HepG2 (cell line): ENCODE results near the gene FAM53B.

Experiments used
- ADNP ChIP-seq: sonication (generic); formaldehyde crosslinking; IDR thresholded peaks from 2 replicates; pipeline ENCODE4 v1.4.0; 2020; ENCODE audit warnings: missing genetic modification reagents
- ATF5 ChIP-seq: sonication (generic); formaldehyde crosslinking; IDR thresholded peaks from 2 replicates; pipeline ENCODE4 v1.4.0; 2020; ENCODE audit warnings: mild to moderate bottlenecking, low read depth, missing genetic modification reagents
- CC2D1A ChIP-seq: sonication (generic); formaldehyde crosslinking; IDR thresholded peaks from 2 replicates; pipeline ENCODE4 v1.8.1; 2023; ENCODE audit warnings: mild to moderate bottlenecking, missing genetic modification reagents
- KDM6A ChIP-seq: IDR thresholded peaks from 2 replicates; pipeline ENCODE4 v1.6.1; 2016; ENCODE audit warnings: low read depth
- NR1H2 ChIP-seq: sonication (generic); formaldehyde crosslinking; IDR thresholded peaks from 2 replicates; pipeline ENCODE4 v1.8.1; 2022; ENCODE audit warnings: low read depth, missing genetic modification reagents, borderline replicate concordance
- REST ChIP-seq, 2 experiments: IDR thresholded peaks; 2 replicates each; pipeline ENCODE4 v1.6.1; 2011 to 2012; ENCODE audit warnings: low read length in 2 of 2, borderline replicate concordance in 1 of 2, low read depth in 1 of 2, mild to moderate bottlenecking in 1 of 2, moderate library complexity in 1 of 2
- RFX5 ChIP-seq: IDR thresholded peaks from 2 replicates; pipeline ENCODE4 v1.6.1; 2011; ENCODE audit warnings: low read depth, low read length, improper control_type of control experiment
- ZNF235 ChIP-seq: sonication (generic); formaldehyde crosslinking; IDR thresholded peaks from 2 replicates; pipeline ENCODE4 v1.8.1; 2023; ENCODE audit warnings: mild to moderate bottlenecking, missing genetic modification reagents, borderline replicate concordance
- ZNF766 ChIP-seq: sonication (generic); formaldehyde crosslinking; IDR thresholded peaks from 2 replicates; pipeline ENCODE4 v1.5.0; 2020; ENCODE audit warnings: missing genetic modification reagents, borderline replicate concordance
- ZNF777 ChIP-seq: sonication (generic); formaldehyde crosslinking; IDR thresholded peaks from 2 replicates; pipeline ENCODE4 v1.4.0; 2020; ENCODE audit warnings: missing genetic modification reagents
- TF ChIP-seq, protein P1 (sequence below): sonication (generic); formaldehyde crosslinking; IDR thresholded peaks from 2 replicates; pipeline ENCODE4 v1.5.0; 2020; ENCODE audit warnings: mild to moderate bottlenecking, missing genetic modification reagents
- TF ChIP-seq, protein P2 (sequence below): sonication (generic); formaldehyde crosslinking; IDR thresholded peaks from 2 replicates; pipeline ENCODE4 v1.4.0; 2020; ENCODE audit warnings: missing genetic modification reagents

DNA sequence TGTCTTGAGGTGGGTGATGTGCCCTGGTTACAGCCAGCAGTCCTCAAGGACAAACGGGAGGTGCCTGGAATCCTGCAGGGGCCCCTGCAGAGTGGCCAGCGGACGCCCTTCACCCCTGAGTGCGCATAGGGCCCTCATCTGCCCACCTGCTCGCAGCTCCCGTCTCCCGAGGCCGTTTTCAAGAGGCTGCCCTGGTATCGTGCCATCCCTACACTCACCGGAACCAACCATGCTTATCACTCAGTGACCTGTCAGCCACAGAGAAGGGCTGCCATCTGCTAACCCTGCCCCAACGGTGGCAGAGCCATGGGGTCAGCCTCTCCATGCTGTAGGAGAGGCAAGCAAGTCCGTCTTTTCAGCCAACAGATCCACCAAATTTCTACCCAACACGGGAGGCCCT is 122.0 kb downstream of the FAM53B start:
- TF ChIP-seq NR1H2 (no peak), ATF5 (CRISPR knock-in tag) (no peak), REST (IDR thresholded peaks at IDR 0.05; ENCODE audit: borderline replicate concordance in 1 of 2, low read depth in 1 of 2, low read length in 2 of 2) (no peak), ADNP (no peak), ZNF766 (CRISPR knock-in tag) (no peak), KDM6A (CRISPR knock-in tag) (no peak), ZNF235 (CRISPR knock-in tag) (no peak), CC2D1A (CRISPR knock-in tag) (no peak), RFX5 (no peak), ZNF777 (CRISPR knock-in tag) (no peak)
- TF ChIP-seq, protein P1, sequence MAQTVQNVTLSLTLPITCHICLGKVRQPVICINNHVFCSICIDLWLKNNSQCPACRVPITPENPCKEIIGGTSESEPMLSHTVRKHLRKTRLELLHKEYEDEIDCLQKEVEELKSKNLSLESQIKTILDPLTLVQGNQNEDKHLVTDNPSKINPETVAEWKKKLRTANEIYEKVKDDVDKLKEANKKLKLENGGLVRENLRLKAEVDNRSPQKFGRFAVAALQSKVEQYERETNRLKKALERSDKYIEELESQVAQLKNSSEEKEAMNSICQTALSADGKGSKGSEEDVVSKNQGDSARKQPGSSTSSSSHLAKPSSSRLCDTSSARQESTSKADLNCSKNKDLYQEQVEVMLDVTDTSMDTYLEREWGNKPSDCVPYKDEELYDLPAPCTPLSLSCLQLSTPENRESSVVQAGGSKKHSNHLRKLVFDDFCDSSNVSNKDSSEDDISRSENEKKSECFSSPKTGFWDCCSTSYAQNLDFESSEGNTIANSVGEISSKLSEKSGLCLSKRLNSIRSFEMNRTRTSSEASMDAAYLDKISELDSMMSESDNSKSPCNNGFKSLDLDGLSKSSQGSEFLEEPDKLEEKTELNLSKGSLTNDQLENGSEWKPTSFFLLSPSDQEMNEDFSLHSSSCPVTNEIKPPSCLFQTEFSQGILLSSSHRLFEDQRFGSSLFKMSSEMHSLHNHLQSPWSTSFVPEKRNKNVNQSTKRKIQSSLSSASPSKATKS (CRISPR knock-in tag) = no peak
- TF ChIP-seq, protein P2, sequence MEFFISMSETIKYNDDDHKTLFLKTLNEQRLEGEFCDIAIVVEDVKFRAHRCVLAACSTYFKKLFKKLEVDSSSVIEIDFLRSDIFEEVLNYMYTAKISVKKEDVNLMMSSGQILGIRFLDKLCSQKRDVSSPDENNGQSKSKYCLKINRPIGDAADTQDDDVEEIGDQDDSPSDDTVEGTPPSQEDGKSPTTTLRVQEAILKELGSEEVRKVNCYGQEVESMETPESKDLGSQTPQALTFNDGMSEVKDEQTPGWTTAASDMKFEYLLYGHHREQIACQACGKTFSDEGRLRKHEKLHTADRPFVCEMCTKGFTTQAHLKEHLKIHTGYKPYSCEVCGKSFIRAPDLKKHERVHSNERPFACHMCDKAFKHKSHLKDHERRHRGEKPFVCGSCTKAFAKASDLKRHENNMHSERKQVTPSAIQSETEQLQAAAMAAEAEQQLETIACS (CRISPR knock-in tag) = no peak
